Stimulated activated CD8-positive, alpha-beta memory T cell treated with anti-CD3 and anti-CD28 coated beads, Interleukin-12 subunit alpha, Interleukin-12 subunit beta, amount 100 ng/mL, for 24 hours (primary cell): ENCODE measurements around the gene ECM2.

Experiments used
- DNase-seq: peaks from one replicate; pipeline ENCODE4 v3.0.0-alpha.2; 2020; ENCODE audit errors: extremely low read depth

The ECM2 gene

DNA sequence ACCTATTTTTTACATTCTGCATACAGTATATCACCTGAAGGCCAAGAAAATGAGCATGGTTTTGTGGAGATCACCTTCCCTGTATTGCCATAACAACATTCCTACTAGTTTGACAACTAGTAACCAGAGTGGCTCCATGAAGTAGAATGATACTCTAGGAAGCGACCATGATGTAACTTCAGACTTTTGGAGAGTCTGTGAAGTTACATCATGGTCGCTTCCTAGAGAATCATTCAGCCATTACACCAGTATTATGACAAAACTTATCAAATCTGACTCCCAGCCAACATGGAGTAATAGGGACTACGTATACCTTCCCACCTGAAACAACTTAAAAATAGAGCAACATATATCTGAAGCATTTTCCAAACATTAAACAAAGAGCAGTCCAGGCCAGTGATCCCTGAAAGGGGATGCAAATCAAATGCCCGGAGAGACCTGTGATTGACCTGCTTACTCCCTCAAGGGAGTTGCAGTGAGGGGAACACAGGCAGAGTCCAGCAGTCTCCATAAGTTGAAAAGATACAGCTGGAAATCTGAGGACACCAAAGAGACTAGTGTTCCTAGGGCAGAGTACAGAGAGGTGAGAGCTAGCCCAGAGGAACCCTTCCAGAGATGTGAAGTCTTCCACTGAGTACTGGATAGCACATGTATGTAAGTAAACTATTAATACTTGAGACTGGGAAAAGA lies 7.8 kb downstream of the ECM2 start:
- DNase-seq: no peak

DNA sequence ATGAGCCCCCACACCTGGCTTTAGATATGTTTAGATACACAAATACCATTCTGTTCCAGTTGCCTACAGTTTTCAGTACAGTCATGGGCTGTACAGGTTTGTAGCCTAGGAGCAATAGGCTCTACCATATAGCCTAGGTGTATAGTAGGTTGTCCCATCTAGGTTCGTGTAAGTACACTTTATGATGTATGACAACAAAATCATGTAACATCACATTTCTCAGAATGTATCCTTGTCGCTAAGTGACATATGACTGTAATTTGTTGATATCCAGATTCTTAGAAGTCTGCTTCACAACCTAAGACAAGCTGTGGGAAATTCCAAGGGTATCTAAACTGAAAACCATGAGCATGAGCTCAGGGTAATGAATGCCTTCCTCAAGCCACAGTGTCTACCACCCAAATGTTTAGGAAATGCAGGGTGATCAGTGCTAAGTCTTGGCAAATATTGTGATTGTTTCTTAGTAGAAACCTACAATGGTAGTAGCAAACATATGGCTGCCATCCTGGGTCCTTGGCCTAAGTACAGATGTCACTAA lies 8.4 kb downstream of the ECM2 start:
- DNase-seq: no peak

DNA sequence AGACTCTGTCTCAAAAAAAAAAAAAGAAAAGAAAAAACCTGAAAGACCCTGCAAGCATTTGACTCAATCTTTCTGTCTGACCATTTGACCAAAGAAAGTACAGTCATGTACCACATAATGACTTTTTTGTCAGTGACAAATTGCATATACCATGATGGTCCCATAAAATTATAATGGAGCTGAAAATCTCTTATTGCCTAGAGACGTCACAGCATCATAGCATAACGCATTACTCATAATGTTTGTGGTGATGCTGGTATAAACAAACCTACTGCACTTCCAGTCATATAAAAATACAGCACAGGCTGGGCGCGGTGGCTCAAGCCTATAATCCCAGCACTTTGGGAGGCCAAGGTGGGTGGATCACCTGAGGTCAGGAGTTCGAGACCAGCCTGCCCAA lies 10.5 kb downstream of the ECM2 start:
- DNase-seq: no peak

DNA sequence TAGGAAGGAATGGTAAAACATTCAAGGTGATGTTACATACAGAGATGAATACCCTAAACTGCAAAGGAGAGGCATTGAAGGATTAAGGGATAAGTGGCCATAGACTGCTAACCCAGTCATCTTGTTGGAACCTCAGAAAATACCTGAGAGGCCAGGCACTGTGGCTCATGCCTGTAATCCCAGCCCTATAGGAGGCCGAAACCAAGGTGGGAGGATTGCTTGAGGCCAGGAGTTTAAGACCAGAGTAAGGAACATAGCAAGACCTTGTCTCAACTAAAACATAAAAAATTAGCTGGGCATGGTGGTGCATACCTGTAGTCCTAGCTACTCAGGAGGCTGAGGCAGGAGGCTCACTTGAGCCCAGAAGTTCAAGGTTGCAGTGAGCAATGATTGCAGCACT lies 10.9 kb downstream of the ECM2 start:
- DNase-seq: no peak

DNA sequence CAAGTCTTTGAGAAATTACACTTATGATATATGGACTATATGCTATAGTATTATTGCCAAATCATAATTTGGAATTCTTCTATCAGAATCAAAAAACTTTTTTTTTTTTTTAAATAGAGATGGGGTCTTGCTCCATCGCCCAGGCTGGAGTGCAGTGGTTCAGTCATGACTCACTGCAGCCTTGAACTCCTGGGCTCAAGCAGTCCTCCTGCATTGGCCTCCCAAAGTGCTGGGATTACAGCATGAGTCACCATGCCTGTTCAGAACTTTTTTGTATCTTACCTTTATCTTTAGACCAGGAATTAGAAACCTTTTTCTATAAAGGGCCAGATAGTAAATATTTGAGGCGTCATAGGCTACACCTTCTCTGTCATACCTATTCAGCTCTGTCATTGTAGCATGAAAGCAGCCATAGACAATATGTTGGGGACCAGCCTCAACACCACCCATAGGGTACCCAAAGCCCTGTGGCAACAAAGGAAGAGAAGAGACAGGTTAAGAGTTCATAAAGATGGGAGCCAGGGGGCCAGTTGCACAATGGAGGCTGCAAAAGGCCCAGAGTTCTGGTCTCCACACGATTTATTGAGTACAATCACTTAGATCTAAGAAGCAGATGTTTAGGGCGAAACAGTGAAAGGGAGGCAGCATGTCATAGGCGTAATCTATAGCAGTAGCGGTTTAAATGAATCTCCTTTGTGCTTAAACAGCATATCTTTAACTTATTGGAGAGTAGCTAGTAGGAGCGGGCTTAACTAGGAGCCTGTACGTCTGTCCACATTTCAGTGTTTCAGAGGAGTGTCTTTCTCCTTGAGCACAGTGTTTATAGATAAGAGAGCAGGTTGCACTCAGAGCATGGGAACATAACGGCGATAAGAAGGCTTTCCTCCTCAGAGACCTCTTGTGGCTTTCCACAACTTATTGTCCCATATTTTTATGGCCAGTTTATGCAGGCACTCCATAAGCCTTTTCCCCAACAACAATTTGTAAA lies 12.5 kb downstream of the ECM2 start:
- DNase-seq: no peak

DNA sequence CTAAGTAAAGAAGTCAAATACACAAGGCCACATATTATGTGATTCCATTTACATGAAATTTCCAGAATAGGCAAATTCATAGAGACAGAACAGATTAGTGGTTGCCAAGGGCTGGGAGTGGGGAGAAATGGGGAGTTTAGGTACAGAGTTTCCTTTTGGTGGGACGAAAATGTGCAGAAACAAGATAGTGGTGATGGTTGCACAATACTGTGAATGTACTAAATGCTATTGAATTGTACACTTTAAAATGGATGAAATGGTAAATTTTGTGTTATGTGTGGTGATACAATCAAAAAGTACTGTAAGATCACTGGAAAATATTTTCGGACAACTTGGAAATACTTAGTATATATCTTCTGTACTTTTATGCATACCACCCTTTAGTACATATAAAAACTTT lies 15.0 kb downstream of the ECM2 start:
- DNase-seq: no peak

DNA sequence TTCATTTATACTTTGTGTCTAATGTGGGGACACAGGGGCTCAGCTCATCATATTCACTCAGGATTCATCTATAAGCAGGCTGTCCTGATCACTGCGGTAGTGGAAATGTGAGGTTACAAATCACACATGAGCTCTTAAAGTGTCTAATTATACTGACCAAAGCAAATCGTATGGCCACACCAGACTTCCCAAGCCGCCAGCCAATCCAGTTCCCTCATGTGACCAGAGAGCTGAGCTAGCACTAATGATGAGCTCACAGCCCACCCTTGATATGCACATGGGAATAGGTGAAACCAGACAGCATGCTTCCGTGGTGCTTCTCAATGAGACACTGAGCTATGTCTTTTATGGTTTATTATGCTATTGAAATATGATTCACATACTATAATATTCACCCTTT lies 17.6 kb downstream of the ECM2 start:
- DNase-seq: no peak

DNA sequence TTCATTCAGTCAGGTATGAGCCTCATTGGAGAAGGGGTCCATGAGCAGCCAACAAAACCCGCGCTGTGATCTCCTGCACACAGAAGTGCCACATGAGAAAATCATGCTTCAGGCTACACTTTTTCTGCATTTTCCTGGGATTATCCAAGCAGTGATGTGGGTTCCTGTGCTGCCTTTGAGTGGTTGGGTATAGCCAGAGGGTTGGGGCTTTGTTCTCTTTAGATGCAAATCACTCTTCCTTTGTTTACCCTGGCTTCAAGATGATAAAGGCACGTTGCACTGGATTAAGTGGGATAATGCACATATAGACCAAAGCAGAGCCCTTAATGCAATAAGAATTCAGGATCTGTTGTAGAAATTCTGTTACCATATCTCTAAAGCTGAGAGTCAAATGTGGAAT lies 18.7 kb downstream of the ECM2 start:
- DNase-seq: no peak

DNA sequence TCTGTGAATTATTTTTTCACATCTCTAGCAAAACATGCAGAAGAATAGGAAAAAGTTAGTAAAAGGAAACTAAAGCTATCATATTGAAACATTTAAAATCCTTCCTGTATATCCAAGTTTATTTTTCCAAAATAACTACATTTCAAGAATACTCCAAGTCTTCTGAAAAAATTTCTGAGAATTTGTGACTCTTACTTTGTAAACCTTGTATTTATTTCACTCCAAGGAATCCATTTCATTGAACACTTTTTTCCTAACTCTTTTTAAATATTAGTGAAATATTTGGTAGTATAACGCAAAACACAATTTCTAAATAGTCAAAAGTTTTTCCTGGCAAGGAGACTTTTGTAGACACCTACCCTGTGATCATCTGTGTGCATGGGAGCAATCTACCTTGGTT lies 19.3 kb downstream of the ECM2 start:
- no peak for DNase-seq

DNA sequence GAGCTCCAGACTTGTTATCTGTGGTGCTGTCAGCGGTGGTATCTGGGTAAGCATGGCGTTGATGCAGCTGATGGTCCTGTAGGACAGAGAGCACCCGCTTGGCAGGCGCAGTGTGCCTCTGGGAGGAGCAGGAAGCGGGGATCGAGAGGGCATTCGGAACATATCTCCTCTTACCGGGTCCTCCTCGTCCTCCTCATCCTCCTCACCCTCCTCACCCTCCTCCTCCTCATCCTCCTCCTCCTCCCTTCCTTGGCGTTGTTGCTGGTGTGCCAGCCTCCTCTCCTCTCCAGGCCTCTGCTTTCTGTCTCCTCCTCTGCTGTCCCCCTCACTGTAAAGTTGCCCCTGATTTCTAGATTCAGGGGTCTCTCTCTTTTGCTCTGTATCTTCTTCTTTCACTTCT lies 21.2 kb downstream of the ECM2 start:
- DNase-seq: no peak

DNA sequence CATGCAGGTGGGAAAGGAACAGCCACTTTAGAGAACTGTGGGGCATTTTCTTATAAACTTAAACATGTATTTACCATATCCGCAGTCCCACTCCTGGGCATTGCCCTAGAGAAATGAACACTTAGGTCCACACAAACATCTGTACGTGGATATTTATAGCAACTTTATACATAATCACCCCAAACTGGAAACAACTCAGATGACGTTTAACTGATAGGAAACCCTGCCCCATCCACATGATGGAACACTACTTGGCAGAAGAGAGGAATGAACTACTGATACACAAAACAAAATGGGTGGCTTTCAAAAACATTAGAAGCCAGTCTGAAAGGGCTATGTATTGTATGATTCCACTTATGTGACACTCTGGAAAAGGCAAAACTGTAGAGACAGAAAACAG lies 22.4 kb downstream of the ECM2 start:
- DNase-seq: no peak

DNA sequence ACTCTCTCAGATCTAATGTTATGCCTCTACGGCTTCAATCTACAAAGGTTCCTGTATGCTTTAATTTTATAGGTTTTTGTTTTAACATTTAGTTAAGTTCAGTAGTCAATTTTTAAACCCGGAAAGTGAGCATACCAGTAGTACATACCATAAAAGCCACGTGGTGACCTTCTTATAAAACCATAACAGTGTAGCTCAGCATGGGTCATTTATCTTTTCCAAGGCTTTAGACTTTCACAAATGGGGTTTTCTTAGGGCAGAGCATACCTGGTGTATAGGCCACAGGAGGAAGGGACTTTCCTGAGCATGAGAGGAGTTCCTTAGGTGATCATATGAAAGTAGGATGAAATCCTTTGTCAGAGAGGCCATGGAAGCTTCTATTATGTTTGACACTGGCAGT lies 23.2 kb downstream of the ECM2 start:
- DNase-seq: no peak

DNA sequence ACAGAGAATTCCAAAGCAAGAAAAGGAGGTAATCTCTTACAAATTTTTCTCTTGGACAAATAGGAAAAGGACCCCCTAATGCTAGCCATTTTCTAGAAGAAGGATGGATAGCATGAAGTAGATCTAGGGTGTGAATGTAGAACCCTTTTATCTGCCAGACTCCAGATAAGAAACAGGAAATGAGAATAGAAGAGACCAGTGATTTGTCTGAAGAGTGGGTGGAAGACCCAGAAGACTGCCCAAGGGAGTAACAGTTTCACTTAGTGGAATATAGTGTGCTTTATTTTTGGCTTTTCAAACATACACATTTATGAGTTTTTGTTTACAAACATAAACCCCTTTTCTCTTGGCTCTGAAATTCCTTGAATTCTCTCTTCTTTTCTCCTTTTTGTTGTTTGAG lies 25.0 kb downstream of the ECM2 start:
- DNase-seq: no peak

DNA sequence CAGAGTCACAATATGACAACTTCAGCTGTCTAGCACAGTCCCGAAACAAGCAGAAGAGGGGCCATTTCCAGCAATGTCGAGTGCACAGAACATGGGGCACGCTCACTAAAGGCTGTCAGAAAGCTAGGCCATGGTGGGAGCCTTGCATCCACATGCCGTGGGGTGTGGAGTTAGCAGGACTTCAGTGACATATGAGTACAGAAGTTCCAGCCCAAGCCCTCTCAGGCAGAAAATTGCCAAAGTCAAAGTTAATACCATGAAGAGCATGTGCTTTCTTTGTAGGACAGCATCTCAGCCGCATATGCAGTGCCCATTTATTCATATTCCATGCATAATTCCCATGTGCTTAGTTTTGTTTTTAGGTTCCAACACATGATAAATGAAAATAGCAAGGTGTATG lies 26.7 kb downstream of the ECM2 start:
- no peak for DNase-seq

DNA sequence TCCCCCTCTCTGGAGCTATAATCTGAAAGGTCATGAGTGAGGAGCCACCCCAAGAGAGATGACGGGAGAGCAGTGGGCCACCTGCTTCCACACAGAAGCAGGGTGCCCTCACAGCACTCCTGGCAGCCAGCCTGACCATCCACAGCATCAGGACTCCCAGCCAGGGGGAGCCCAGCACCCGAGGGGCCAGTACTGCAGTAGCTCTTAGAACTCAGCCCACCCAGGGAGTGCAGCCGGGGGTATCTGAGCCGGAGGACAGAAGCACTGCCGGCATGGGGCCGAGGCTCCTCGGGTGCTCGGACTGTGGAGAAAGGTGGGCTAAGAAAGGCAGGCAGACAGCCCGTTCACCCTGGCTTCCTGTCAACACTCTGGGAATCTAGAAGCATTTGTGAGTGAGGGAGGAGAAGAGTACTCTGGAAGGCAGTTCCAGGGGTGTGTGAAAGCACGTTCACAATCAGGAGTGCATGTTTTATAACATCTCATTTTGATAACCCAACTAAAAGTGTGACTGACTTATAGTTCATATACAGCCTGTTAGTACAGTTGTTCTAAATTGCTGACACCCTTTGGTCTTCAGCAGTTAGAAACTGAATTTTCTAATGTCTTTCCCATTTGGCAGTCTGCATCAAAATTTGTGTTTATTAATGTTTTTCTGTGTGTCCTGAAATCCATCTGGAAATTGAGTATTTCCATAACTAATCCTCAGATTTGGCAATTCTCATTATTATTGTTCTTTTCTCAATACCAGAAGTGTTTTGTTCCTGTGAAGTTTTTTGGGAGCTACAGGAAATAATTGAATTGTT lies 27.6 kb downstream of the ECM2 start:
- DNase-seq: no peak

DNA sequence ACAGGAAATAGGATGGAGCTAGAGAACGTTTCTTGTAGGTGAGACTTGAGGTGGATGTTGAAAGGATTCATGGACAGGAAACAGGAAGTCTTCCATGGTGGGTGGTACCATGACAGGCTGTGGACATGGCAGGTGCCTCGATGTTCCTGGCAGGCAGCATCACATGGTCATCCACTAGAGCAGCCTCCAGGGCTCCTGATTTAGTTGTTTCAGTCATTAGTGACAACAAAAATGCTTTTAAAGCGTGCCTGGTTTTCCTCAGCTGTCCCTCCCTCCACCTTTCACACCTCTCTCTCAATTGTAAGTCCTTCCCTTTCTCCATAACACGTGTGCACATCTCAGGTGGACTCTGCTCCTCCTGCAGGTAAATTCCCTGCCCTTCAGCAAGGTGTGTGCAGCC lies 28.3 kb downstream of the ECM2 start:
- no peak for DNase-seq

DNA sequence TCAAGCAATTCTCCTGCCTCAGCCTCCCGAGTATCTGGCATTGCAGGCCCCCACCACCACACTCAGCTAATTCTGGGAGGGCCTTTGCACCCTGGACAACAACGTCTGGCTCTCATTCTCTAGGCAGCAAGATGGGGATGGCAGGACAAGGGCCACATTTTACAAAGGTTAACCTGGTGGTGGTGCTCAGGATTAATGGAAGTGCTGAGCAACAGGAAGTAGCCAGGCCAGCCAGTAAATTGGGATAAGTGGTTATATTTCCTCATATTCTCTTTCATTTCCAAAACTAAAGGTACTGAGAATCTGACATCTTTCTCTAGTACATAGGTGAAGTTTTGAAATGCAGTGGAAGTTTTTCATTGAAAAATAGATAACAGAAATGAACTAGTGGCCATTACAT lies 28.8 kb downstream of the ECM2 start:
- no peak for DNase-seq

DNA sequence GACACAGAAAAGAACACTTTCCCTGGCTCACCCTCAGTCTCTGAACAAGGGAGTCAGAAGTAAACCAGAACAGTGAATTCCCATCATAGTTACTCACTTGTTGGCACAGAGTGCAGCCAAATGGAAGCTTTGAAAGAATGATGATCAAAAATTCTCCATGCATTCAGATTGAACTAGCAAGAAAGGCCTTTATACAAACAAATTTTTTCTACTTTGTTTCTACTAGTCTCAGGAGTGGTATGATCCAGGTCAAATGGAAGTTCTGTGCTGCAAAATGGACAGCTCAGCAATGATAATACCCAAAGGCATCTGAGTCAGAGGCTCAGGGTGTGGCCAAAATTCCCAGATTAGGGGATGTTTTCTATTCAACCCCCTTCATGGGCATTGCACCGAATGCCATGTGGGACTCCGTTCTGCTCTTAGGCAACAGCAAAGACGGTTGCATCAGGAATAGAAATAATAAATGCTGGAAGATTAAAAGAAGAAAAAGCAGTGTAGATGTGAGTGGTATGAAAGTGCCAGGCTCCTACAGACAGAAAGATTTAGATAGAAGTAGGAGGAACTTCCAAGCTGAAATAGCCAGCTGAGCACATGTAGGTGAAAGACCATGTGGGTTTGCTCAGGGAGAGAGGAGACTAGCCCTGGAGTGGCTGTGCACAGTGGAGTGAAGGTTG lies 29.5 kb downstream of the ECM2 start:
- DNase-seq: no peak

DNA sequence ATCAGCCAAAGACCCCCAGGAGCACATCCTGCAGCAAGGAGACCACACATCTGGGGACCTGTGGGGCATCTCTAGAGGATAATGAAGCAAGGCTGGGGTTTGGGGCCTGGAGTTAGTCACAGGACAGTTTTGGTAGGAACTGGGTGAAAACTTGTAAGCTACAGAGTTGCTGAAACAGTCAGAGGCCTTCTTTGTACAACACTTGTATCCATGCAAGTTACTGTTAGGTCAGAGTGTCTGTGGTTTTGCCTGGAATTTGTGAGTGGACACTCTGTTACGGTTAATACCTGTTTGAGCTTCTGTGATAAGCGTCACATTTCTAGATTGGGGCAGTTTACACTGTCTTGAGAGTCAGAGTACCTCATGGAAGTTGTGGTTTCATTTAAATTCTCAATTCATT lies 30.9 kb downstream of the ECM2 start:
- DNase-seq: no peak

DNA sequence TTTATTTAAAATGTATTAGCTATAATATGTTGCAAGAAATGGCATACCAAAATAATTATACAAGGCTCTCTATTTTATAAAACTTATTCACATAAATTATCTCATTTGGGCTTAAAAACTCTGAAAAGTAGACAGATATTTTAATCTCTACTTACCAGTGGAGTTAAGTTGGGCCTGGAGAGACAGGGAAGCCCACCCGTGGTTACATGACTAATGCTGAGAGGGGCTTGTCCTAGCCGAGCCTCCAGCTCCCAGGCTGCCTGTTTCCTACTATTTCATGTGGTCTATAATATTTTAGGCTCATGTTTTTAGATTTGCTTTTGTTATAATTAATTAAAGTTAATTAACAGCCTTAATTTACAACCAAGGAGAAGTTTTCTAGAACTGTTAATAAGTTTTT lies 32.6 kb downstream of the ECM2 start:
- DNase-seq: no peak

DNA sequence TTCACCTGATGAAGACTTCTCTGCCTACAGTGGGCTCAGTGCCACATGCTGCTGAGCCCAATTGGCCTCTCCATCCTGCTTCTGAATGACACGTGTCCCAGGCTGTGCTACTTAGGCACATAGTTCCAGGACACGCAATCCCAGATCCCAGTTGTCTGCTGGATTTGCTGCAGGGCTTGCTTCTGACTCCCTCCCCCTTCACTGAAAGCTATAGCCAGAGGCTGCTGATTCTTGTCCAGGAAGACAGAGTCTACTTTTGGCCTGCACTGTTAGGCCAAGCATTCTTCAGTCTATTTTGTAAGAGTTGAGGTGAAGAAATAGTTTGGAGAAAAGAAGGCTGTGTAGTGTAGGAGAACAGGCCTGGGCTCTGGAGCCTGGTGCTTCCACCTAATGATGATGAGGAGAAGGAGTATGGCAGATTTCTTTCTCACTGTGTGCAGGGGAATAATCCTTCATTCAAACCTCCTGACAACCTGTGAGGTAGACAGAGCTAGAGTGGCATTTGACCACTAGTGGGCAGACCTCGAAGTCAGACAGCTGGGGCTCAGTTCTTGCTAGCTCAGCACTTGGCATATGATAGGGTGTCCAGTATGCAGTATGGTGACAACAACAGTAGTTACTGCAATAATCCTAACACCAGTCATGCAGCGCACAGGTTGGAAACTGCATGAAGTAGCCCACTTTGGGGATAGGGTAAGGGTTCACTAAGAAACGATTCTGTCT lies 34.0 kb downstream of the ECM2 start:
- DNase-seq: no peak
